GM21529 (cell line): ENCODE results near the gene CHRM3.

Source experiments
- ATAC-seq: cut with Tn5 transposase; IDR thresholded peaks from one replicate; pipeline ENCODE4 v1.9.1; 2021; ENCODE audit not compliant: unreplicated experiment

Gene CHRM3

DNA sequence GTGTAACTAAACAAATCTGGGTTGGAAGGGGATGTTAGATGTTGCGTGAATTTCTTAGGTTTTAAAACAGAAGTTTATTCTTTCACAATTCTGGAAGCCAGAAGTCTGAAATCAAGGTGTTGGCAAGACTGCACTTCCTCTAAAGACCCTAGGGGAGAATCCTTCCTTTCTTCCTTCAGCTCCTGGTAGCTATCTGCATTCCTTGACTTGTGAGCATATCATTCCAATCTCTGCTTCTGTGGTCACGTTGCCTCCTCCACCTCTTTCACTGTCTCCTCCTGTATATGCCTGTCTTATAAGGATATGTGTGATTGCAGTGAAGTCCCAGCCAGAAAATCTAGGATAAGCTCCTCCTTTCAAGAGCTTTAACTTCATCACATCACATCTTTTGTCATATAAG lies 7.7 kb downstream of the CHRM3 start:
- no peak for ATAC-seq

DNA sequence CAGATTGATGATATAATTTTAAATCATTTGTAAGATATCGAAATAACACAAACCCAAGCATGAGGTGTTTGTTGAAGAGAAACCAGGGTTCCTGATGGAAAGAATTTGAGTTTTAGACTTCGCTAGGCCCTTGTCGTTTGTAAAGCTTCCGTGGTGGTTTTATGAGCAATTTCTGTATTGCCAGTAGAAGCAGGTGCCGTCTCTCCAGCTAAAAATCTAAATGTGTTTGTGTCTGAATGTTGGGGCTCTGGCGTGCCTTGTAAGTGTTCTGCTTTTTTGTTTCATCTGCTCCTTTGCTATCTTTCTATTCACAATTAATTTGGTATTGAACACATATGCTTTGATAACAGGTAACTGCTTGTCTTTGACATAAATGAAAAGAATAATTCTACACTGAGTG lies 27.5 kb downstream of the CHRM3 start:
- ATAC-seq, result no peak

DNA sequence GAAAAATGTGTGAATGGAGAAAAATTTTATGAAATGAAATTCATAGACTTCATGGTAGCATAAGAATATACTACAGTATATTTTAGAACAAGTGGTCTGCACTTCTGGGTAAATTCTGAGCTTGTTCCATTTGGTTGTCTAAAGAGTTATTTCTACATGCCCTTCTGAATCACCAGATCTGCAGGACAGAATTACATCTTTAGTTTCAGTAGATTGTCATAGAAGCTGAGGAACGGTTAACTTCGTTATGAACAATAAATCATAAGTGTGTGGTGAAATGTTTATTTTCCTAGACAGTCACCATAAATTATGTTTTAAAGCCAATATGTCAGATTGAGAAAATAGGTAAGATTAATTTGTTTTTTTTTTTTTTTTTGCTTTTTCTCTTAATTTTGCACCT lies 30.9 kb downstream of the CHRM3 start:
- no peak for ATAC-seq

DNA sequence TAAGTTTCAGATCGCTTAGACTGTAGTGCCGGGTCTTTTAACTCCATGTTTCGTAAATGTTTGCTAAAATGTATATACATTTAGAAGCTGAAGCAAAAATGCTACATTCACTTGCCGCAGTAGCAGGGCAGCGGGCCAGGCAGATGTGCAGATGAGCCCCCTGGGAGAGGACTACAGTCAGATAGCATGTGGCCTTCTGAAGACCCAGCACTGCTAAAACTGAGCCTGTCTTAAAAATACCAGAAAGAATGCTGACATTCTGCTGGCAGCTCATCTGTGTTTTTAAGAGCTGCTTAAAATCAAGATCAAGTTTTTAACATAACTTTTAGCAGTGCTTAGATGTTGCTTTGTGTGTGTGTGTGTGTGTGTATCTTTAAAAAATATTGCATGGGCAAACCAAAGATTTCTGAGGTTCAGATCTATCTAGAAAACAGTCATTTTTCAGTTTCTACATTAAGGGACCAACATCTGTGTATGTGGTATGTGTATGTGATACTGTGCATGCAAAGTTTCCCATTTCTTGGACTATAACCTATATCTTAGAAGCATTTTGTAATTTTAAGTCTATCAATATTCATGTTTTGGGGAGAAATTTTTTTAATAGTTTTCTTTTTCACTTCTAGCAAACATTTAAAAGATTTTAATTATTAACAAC lies 31.7 kb downstream of the CHRM3 start:
- ATAC-seq, result no peak

DNA sequence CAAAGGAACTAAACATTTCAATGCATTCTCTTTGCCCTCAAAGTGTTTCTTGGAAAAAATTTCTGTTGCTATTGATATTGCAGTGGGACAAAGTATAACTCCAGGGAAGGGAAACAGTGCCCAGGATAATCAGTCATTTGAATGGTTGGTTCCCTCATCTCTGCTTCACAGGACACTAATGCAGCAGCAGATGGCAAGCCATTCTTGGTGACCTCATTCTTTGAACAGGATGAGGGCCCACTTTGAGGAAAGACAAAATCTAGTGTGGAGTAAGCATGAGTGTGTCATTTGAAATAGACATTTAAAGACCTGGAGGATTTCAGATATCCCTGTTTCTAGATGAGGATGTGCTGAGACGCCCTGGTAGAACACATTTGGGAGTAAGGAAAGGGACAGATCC lies 32.3 kb downstream of the CHRM3 start:
- no peak for ATAC-seq

DNA sequence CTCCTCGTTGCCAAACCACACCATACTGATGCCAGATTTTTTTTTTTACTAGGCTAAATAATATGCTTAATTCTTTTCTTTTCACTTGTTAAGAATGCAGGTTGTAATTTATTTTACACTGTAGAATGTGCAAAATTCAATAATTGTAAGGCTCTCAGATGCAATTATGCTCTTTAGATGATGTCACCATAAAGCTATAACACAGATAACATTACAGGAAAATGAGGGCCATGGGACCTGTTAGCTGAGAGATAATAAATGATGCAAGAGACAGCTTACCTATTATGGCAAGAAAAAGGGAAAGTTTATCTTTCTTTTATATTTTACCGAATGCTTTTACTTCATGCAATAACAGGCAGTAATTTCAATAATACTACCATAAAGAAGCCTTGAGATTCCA lies 35.4 kb downstream of the CHRM3 start:
- no peak for ATAC-seq

DNA sequence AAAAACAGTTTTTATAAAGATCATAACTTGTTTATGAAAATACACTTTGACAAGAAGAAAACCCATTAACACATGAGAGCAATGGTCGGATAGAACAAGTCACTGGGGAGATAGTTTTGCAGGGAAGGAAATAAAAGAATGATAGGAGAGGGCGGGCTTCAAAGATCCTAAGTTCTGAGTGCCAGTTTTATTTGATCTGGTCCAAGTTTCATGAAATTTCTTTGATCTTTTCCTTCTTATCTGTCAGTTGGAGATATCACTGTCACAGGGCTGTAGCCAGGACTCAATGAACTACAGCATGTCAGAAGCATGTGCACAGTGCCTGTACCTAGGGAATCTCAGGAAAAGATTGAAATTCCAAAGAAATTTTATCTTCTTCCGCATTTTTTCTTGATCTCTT lies 36.5 kb downstream of the CHRM3 start:
- no peak for ATAC-seq

DNA sequence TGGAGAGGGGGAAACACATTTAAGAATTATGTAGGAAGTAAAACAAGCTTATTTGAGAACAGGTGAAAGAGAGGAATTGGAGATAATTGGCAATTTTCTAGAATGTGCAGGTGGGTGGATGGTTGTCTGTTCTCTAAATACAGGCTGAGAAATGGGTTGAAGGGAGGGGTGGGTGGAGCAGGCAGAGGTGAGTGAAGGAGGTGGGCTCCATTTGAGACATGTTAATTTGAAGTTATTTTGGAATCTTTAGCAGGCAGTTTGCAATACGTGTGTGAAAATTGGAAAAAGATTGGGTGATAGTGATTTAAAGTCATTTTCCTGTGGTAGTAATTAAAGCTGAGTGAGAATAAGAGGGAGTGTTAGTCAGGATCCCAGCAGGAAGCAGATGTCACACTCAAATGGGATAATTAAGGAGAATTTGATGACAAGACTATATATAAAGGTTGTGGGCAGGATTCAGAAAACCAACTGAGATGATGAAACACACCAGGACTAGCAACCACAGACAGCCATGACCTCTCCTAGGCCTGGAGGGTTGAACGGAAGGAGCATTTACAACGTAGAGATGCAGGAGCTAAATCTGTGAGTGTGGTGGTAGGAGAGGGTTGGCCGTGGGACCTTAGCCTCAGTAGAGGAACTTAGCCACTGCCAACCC lies 40.6 kb downstream of the CHRM3 start:
- no peak for ATAC-seq

DNA sequence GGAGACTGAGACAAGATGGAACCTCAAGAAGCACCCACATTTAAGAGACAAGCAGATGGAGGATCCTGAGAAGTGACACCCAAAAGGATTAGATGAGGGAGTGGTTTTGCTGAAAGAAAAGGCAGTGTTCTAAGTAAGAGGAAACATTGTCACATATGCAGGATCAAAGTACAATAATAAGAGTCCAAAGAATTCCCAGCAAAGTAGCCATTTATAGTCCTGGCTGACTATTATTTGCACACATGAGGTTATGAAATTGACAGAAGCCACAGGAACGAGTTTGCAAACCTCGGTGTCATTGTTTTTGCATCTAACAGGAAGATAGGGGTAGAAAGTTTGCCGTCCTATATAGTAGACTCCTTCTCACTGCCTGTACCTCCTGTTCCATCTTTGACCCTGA lies 41.3 kb downstream of the CHRM3 start:
- no peak for ATAC-seq

DNA sequence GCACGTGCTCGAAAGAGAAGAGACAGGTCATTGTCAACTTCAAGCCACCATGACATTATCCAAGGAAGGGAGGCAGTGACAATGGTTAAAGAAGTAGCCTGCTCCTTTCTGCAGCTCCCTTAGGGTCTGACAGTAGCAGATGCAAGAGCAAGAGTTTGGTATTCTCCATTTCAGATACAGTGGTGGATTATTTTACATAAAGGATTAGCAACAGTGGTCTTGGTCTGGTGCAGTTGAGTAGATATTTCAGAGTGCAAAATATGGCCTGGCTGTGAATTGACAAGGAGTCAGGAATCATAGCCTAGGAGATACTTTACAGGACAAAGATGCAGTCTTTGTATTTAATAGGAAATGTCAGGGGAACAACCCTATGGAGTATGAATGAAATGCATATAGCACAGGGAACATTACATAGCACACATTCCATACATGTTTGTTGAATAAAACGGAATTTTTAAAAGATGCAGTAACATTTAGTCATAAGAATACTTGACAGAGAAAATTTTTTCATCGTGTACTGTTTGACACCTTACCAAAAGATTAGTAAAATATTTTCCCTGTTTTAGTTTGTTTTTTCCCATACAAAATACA lies 41.8 kb downstream of the CHRM3 start:
- no peak for ATAC-seq

DNA sequence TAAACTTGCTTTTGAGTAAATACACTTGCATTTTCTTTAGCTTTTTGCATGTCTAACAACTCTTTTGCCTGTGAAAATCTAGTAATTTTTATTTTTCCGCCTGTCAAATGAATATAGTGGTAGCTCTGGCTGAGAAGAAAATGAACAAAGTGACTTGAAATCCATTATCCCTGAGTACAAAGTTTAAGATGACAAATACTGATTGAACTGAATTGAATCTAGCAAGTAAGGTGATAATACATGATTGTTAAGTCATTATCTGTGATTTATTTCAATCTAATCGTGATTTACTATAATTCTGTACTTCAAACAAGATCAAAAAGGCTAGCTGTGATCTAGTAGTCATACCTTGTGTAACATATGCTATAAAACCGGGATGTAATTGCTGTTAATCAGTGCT lies 42.8 kb downstream of the CHRM3 start:
- no peak for ATAC-seq

DNA sequence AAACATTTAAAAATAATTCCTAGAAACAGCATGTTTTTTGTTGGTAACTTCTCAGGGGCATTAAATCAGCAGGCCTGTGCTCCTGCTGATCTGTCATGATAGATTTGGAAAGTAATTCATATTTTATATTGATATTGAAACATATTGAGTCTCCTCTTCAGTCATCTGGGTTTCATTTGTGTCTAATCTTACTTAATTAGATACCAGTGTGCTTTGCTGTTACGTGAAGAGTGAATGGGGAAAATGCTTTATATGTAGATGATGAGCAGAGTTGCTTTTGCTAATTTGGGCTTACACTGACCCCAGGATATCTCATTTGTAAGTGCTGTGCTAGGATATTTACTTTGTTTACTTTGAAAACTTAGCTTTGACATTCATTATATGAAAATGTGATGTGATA lies 45.9 kb downstream of the CHRM3 start:
- no peak for ATAC-seq

DNA sequence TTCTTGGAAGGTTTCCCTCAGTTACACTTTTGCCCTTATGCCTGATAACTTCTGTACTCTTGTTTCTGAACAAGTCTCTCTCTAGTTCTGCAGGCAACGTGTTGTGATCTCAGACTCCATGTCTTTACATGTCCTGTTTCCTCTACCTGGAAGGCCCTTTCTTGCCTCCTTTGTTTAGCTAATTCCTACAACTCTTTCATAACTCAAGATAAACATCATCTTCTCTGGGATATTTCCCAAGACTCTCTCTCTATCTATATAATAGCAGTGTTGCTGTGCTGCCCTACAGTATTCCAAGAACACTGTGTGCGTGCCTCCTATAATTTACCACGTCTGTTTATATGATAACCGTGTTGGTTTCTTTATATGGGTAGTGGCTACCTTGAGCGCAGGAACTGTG lies 47.8 kb downstream of the CHRM3 start:
- no peak for ATAC-seq
